ENCODE results near the gene CYP2D6. TPM values are rescaled to one million over a fixed set of nuclear protein-coding genes. Genes with fewer than 3 reads are reported as not detected.

CYP2D6 gene
- total and polyA plus RNA-seq, 2 of the 13 experiments (the other 11 are each of a cell fraction or from before 2014, with no cell fraction given): 1.0 to 3.7 TPM

DNA sequence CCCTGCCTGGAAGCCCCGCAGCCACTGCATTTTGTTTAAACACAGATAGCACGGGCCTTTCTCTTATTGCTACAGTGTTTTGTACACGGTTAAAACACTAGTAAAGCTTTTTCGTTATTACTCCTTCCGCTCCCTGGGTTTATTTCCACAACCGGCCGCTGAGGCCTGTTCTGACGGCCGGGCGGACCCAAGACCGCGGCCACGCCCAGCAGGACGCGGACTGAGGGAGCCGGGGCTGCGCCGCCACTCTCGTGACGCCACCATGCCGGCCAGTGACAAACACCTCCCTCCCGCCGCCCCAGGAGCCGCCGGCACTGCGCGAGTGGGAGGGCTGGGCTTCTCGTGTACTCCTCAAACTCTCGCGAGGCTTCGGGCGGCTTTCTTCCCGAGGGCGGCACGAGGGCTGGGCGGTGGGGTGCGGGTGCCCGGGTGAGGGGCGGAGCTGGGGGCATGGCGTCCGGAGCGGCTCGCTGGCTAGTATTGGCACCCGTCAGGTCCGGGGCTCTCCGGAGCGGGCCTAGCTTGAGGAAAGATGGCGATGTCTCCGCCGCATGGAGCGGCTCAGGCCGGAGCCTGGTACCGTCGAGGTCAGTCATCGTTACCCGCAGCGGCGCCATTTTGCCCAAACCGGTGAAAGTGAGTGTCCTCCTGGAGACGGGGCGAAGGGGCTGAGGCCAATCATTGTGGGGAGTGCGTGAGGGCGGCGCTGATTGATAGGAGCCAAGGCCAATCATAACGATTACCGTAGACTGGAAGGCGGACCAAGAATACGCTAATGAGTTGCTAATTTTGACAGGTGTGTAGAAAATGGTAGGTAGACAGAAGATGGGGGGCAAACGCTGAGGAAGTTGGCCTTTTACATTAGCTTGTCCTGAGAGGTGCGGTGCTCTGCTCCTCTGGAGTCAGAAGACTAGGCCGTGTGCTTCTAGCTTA lies 51.0 kb downstream of the CYP2D6 start, which contains the start of gene SMDT1 (continued):
- TF ChIP-seq ZFP36 (IDR thresholded peaks at IDR 0.05; ENCODE audit: borderline replicate concordance, low read depth, low read length, partially characterized antibody): no peak
- TF ChIP-seq ZNF816 (CRISPR knock-in tag; IDR thresholded peaks at IDR 0.05; ENCODE audit: borderline replicate concordance): no peak; the same call in 1 of the 2 replicates
- peak; percentile 74 for TF ChIP-seq TBX2 (CRISPR knock-in tag; IDR thresholded peaks at IDR 0.05; ENCODE audit: borderline replicate concordance)
- TF ChIP-seq, protein P1, sequence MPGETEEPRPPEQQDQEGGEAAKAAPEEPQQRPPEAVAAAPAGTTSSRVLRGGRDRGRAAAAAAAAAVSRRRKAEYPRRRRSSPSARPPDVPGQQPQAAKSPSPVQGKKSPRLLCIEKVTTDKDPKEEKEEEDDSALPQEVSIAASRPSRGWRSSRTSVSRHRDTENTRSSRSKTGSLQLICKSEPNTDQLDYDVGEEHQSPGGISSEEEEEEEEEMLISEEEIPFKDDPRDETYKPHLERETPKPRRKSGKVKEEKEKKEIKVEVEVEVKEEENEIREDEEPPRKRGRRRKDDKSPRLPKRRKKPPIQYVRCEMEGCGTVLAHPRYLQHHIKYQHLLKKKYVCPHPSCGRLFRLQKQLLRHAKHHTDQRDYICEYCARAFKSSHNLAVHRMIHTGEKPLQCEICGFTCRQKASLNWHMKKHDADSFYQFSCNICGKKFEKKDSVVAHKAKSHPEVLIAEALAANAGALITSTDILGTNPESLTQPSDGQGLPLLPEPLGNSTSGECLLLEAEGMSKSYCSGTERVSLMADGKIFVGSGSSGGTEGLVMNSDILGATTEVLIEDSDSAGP (CRISPR knock-in tag; IDR thresholded peaks at IDR 0.05; ENCODE audit: borderline replicate concordance): peak; percentile 88; the same call in 1 of the 2 replicates
- TF ChIP-seq ZNF296 (CRISPR knock-in tag; conservative IDR thresholded peaks at IDR 0.05): no peak
- TF ChIP-seq FOXO4 (CRISPR knock-in tag; conservative IDR thresholded peaks at IDR 0.05): no peak
- peak; percentile 59; the same call in 1 of the 2 replicates for TF ChIP-seq SMAD1 (CRISPR knock-in tag; IDR thresholded peaks at IDR 0.05; ENCODE audit: borderline replicate concordance, low read depth)
- peak; percentile 55 for TF ChIP-seq NR2C2 (CRISPR knock-in tag; IDR thresholded peaks at IDR 0.05; ENCODE audit: borderline replicate concordance)
- TF ChIP-seq ZBTB3 (CRISPR knock-in tag; IDR thresholded peaks at IDR 0.05; ENCODE audit: borderline replicate concordance, low read depth): no peak
- no peak; the same call in none of the 2 replicates for TF ChIP-seq SALL2 (CRISPR knock-in tag; IDR thresholded peaks at IDR 0.05)
- no peak for TF ChIP-seq ZFP41 (CRISPR knock-in tag; IDR thresholded peaks at IDR 0.05; ENCODE audit: borderline replicate concordance)
- TF ChIP-seq, protein P2, sequence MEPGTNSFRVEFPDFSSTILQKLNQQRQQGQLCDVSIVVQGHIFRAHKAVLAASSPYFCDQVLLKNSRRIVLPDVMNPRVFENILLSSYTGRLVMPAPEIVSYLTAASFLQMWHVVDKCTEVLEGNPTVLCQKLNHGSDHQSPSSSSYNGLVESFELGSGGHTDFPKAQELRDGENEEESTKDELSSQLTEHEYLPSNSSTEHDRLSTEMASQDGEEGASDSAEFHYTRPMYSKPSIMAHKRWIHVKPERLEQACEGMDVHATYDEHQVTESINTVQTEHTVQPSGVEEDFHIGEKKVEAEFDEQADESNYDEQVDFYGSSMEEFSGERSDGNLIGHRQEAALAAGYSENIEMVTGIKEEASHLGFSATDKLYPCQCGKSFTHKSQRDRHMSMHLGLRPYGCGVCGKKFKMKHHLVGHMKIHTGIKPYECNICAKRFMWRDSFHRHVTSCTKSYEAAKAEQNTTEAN (CRISPR knock-in tag; conservative IDR thresholded peaks at IDR 0.05): peak; percentile 26; the same call in 1 of the 2 replicates
- TF ChIP-seq ZNF496 (CRISPR knock-in tag; IDR thresholded peaks at IDR 0.05; ENCODE audit: insufficient replicate concordance): no peak
- TF ChIP-seq ZNF354B (CRISPR knock-in tag; IDR thresholded peaks at IDR 0.05): no peak
- peak; percentile 89 for TF ChIP-seq KAT8 (CRISPR knock-in tag; IDR thresholded peaks at IDR 0.05)
- no peak for TF ChIP-seq MBD4 (IDR thresholded peaks at IDR 0.05; ENCODE audit: borderline replicate concordance, low read length)
- no peak for TF ChIP-seq HOXA9 (CRISPR knock-in tag; IDR thresholded peaks at IDR 0.05; ENCODE audit: borderline replicate concordance)
- TF ChIP-seq TFDP1 (CRISPR knock-in tag; IDR thresholded peaks at IDR 0.05; ENCODE audit: borderline replicate concordance): peak; percentile 76; the same call in 1 of the 2 replicates
- TF ChIP-seq ZNF597 (CRISPR knock-in tag; IDR thresholded peaks at IDR 0.05): no peak

All from HepG2 (cell line).